Effector memory CD8-positive, alpha-beta T cell (primary cell): Measurements from ENCODE around the gene LIX1L.

Experiments used
- ATAC-seq: fragments of 150-1000 bp; cut with Tn5 transposase; replicated peaks from 2 replicates; pipeline ENCODE4 v1.10.0; 2021; ENCODE audit warnings: mild to moderate bottlenecking, moderate library complexity
- DNase-seq, 3 experiments: peaks; one replicate each; pipeline ENCODE4 v3.0.0; 2021
- H3K27ac Mint-ChIP-seq, 2 donors: one replicate each; pipeline ENCODE4 v1.8.0; 2022; ENCODE audit warnings: mild to moderate bottlenecking in 2 of 2, mixed read lengths in 2 of 2, moderate library complexity in 2 of 2
- H3K27me3 Mint-ChIP-seq, 2 donors: one replicate each; pipeline ENCODE4 v1.8.0; 2022; ENCODE audit warnings: mixed read lengths in 2 of 2
- H3K36me3 Mint-ChIP-seq: one replicate; pipeline ENCODE4 v1.8.0; 2022; ENCODE audit warnings: mild to moderate bottlenecking, moderate library complexity, mixed read lengths; ENCODE audit not compliant: insufficient read depth
- H3K4me1 Mint-ChIP-seq, 2 donors: one replicate each; pipeline ENCODE4 v1.8.0; 2022; ENCODE audit warnings: low read depth in 2 of 2, mixed read lengths in 2 of 2
- H3K4me3 Mint-ChIP-seq, 2 donors: one replicate each; pipeline ENCODE4 v1.8.0; 2022; ENCODE audit warnings: mild to moderate bottlenecking in 2 of 2, mixed read lengths in 2 of 2, moderate library complexity in 2 of 2
- H3K9me3 Mint-ChIP-seq, 2 donors: one replicate each; pipeline ENCODE4 v1.8.0; 2022; ENCODE audit warnings: mixed read lengths in 2 of 2

Gene LIX1L

GRCh38 chr1:145884675-145885074, 73.1 kb downstream of the LIX1L start:
- no peaks in the 10 kb centered on the region for H3K36me3 Mint-ChIP-seq
- no peaks in the 10 kb centered on the region for H3K9me3 Mint-ChIP-seq
- H3K27me3 Mint-ChIP-seq = peaks cover 13 to 36% of the 10 kb centered on the region in 2 donors
- ATAC-seq (no peak), DNase-seq (no peak)
- H3K4me1 Mint-ChIP-seq = peaks cover 11 to 16% of the 10 kb centered on the region in 2 donors
- peak overlapping the region; percentile 69 to 74 for H3K4me3 Mint-ChIP-seq
- no peak overlapping the region for H3K27ac Mint-ChIP-seq
